Measurements from ENCODE around the gene GABRP. TPM values are rescaled to one million over a fixed set of nuclear protein-coding genes. Genes with fewer than 3 reads are reported as not detected.

The GABRP gene
- total RNA-seq, 2 experiments from 2014 or later, result not detected

DNA sequence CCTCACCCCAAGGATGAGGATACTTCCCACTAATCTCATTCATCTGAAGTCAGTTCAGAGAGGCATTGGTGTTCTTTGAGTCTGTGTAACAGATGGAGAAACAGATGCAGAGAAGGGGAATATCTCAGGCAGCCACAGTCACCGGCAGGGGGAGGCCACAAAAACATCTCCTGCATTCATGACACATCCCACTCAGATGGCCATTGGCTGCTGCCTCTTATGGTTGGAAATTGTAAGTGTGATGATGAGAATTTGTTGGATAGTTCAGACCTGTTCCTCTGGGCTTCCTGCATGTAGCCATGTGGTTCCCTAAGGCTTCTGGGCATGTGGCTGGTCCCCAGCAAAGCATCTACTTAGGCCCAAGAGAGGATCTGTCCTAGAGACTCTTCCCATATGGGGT is 45.9 kb upstream of the GABRP start:
- Histone ChIP-seq H3K9me3 (ENCODE audit: low read length) (no peaks in the 10 kb centered on the region), H3K4me2 (ENCODE audit: low read length) (no peak overlapping the region), H3K79me2 (ENCODE audit: insufficient read depth, low read depth, low read length) (no peaks in the 10 kb centered on the region), H4K20me1 (ENCODE audit: insufficient read depth, low read length) (no peaks in the 10 kb centered on the region), H3K27ac (ENCODE audit: low read depth, low read length, poor library complexity, severe bottlenecking) (no peak overlapping the region), H3K4me3 (ENCODE audit: low read depth, low read length, poor library complexity, severe bottlenecking) (no peak overlapping the region), H2AFZ (ENCODE audit: low read length) (no peak overlapping the region), H3K9me2 (ENCODE audit: insufficient read depth, low read length) (no peaks in the 10 kb centered on the region), H3K4me1 (ENCODE audit: insufficient read depth, low read length, poor library complexity, severe bottlenecking) (no peaks in the 10 kb centered on the region), H3K36me3 (ENCODE audit: insufficient read depth, low read length) (no peaks in the 10 kb centered on the region)
- DNase-seq (ENCODE audit: low spot score), result no peak
- no peak for TF ChIP-seq CTCF (conservative IDR thresholded peaks at IDR 0.05; ENCODE audit: low read length)
- no TSS peak for BruUV-seq (replicated peaks)
- intact Hi-C loops (cut with micrococcal nuclease; ENCODE audit: unreplicated experiment), result no loop called here
- CTCF ChIA-PET (ENCODE audit: unreplicated experiment), result no interaction called here
- POLR2A ChIA-PET, result no interaction called here

GRCh38 chr5:170738840-170739239 is 44.7 kb upstream of the GABRP start:
- intact Hi-C loops (cut with micrococcal nuclease; ENCODE audit: unreplicated experiment), result no loop called here
- no TSS peak for BruUV-seq (replicated peaks)
- H3K9me3 ChIP-seq (ENCODE audit: low read length), result no peaks in the 10 kb centered on the region
- no peak for DNase-seq (ENCODE audit: low spot score)
- TF ChIP-seq EZH2phosphoT487 (IDR thresholded peaks at IDR 0.05; ENCODE audit: borderline replicate concordance, low read depth, low read length) (no peak), CTCF (conservative IDR thresholded peaks at IDR 0.05; ENCODE audit: low read length) (no peak)
- ChIA-PET POLR2A (no interaction called here), CTCF (ENCODE audit: unreplicated experiment) (no interaction called here)
- no peaks in the 10 kb centered on the region for H4K20me1 ChIP-seq (ENCODE audit: insufficient read depth, low read length)
- H3K36me3 ChIP-seq (ENCODE audit: insufficient read depth, low read length), result no peaks in the 10 kb centered on the region
- H3K4me3 ChIP-seq (ENCODE audit: low read depth, low read length, poor library complexity, severe bottlenecking), result no peak overlapping the region
- H2AFZ ChIP-seq (ENCODE audit: low read length), result no peak overlapping the region
- no peaks in the 10 kb centered on the region for H3K4me1 ChIP-seq (ENCODE audit: insufficient read depth, low read length, poor library complexity, severe bottlenecking)
- H3K79me2 ChIP-seq (ENCODE audit: insufficient read depth, low read depth, low read length), result no peaks in the 10 kb centered on the region
- no peaks in the 10 kb centered on the region for H3K9me2 ChIP-seq (ENCODE audit: insufficient read depth, low read length)
- no peak overlapping the region for H3K4me2 ChIP-seq (ENCODE audit: low read length)
- H3K27ac ChIP-seq (ENCODE audit: low read depth, low read length, poor library complexity, severe bottlenecking), result no peak overlapping the region

- Histone ChIP-seq H4K20me1 (ENCODE audit: insufficient read depth, low read length) (no peaks in the 10 kb centered on the region), H3K9me3 (ENCODE audit: low read length) (no peaks in the 10 kb centered on the region), H3K36me3 (ENCODE audit: insufficient read depth, low read length) (no peaks in the 10 kb centered on the region), H3K9me2 (ENCODE audit: insufficient read depth, low read length) (no peaks in the 10 kb centered on the region), H3K4me2 (ENCODE audit: low read length) (no peak overlapping the region), H3K4me1 (ENCODE audit: insufficient read depth, low read length, poor library complexity, severe bottlenecking) (no peaks in the 10 kb centered on the region), H3K4me3 (ENCODE audit: low read depth, low read length, poor library complexity, severe bottlenecking) (no peak overlapping the region), H3K79me2 (ENCODE audit: insufficient read depth, low read depth, low read length) (no peaks in the 10 kb centered on the region), H2AFZ (ENCODE audit: low read length) (no peak overlapping the region), H3K27ac (ENCODE audit: low read depth, low read length, poor library complexity, severe bottlenecking) (no peak overlapping the region)
- intact Hi-C loops (cut with micrococcal nuclease; ENCODE audit: unreplicated experiment), result no loop called here
- no peak for DNase-seq (ENCODE audit: low spot score)
- TF ChIP-seq CTCF (conservative IDR thresholded peaks at IDR 0.05; ENCODE audit: low read length) (no peak), EZH2phosphoT487 (IDR thresholded peaks at IDR 0.05; ENCODE audit: borderline replicate concordance, low read depth, low read length) (no peak)
- BruUV-seq (replicated peaks), result no TSS peak
- POLR2A ChIA-PET, result no interaction called here
- CTCF ChIA-PET (ENCODE audit: unreplicated experiment), result no interaction called here
Measured at GRCh38 chr5:170739446-170739845, 44.1 kb upstream of the GABRP start.
